IPS-18a (cell line): ENCODE measurements around the gene SH3D19.
"Not testable (repeated sequence)": the region's sequence is repeated elsewhere in the genome, so short reads cannot be mapped to it uniquely, and the experiment has no call there.

Experiments used
- H3K27ac ChIP-seq: one replicate; pipeline ENCODE4 v1.5.1; 2013; ENCODE audit warnings: low read length
- H3K27me3 ChIP-seq: one replicate; pipeline ENCODE4 v1.6.1; 2013; ENCODE audit warnings: mild to moderate bottlenecking, low read length; ENCODE audit not compliant: control insufficient read depth, insufficient read depth
- H3K36me3 ChIP-seq: one replicate; pipeline ENCODE4 v1.6.1; 2013; ENCODE audit warnings: low read depth, low read length; ENCODE audit not compliant: control insufficient read depth
- H3K4me1 ChIP-seq: one replicate; pipeline ENCODE4 v1.6.1; 2013; ENCODE audit warnings: low read depth, low read length; ENCODE audit not compliant: control insufficient read depth
- H3K4me3 ChIP-seq: one replicate; pipeline ENCODE4 v1.5.1; 2013; ENCODE audit warnings: low read length
- H3K9ac ChIP-seq: one replicate; pipeline ENCODE4 v1.6.1; 2013; ENCODE audit warnings: mild to moderate bottlenecking, low read length, moderate library complexity
- H3K9me3 ChIP-seq: one replicate; pipeline ENCODE4 v1.6.1; 2013; ENCODE audit warnings: low read depth, low read length; ENCODE audit not compliant: control insufficient read depth

The SH3D19 gene

GRCh38 chr4:151242305-151242704, 83.1 kb downstream of the SH3D19 start:
- Histone ChIP-seq H3K4me3 (no peak overlapping the region), H3K27ac (no peak overlapping the region), H3K4me1 (peaks cover 26% of the 10 kb centered on the region), H3K9ac (no peak overlapping the region), H3K9me3 (no peaks in the 10 kb centered on the region), H3K36me3 (no peaks in the 10 kb centered on the region), H3K27me3 (no peaks in the 10 kb centered on the region)

GRCh38 chr4:151239608-151240007, 85.8 kb downstream of the SH3D19 start:
- no peaks in the 10 kb centered on the region for H3K27me3 ChIP-seq
- H3K4me3 ChIP-seq = no peak overlapping the region
- H3K4me1 ChIP-seq = peaks cover 19% of the 10 kb centered on the region
- no peaks in the 10 kb centered on the region for H3K36me3 ChIP-seq
- H3K9me3 ChIP-seq = no peaks in the 10 kb centered on the region
- no peak overlapping the region for H3K27ac ChIP-seq
- no peak overlapping the region for H3K9ac ChIP-seq

GRCh38 chr4:151238477-151238876, 86.9 kb downstream of the SH3D19 start:
- H3K27me3 ChIP-seq = no peaks in the 10 kb centered on the region
- H3K9ac ChIP-seq = no peak overlapping the region
- H3K36me3 ChIP-seq = no peaks in the 10 kb centered on the region
- H3K27ac ChIP-seq = no peak overlapping the region
- peaks cover 14% of the 10 kb centered on the region for H3K4me1 ChIP-seq
- no peak overlapping the region for H3K4me3 ChIP-seq
- H3K9me3 ChIP-seq = no peaks in the 10 kb centered on the region

GRCh38 chr4:151236036-151236435, 89.4 kb downstream of the SH3D19 start:
- H3K27ac ChIP-seq = no peak overlapping the region
- no peak overlapping the region for H3K4me3 ChIP-seq
- no peak overlapping the region for H3K9ac ChIP-seq
- H3K4me1 ChIP-seq = no peaks in the 10 kb centered on the region
- H3K36me3 ChIP-seq = no peaks in the 10 kb centered on the region
- H3K27me3 ChIP-seq = no peaks in the 10 kb centered on the region
- no peaks in the 10 kb centered on the region for H3K9me3 ChIP-seq

- H3K9ac ChIP-seq, H3K4me3 ChIP-seq, H3K27ac ChIP-seq, H3K27me3 ChIP-seq, H3K36me3 ChIP-seq, H3K9me3 ChIP-seq, H3K4me1 ChIP-seq: not testable (repeated sequence)
Observed at GRCh38 chr4:151235373-151235772, 90.0 kb downstream of the SH3D19 start.

GRCh38 chr4:151233600-151233999, 91.8 kb downstream of the SH3D19 start:
- Histone ChIP-seq H3K9me3 (no peaks in the 10 kb centered on the region), H3K4me3 (no peak overlapping the region), H3K4me1 (no peaks in the 10 kb centered on the region), H3K36me3 (no peaks in the 10 kb centered on the region), H3K9ac (no peak overlapping the region), H3K27ac (no peak overlapping the region), H3K27me3 (no peaks in the 10 kb centered on the region)

GRCh38 chr4:151231915-151232595, 93.3 kb downstream of the SH3D19 start:
- H3K9me3 ChIP-seq = no peaks in the 10 kb centered on the region

GRCh38 chr4:151228189-151229119, 97.0 kb downstream of the SH3D19 start:
- Histone ChIP-seq H3K27me3 (no peaks in the 10 kb centered on the region), H3K4me3 (no peak overlapping the region), H3K4me1 (no peaks in the 10 kb centered on the region), H3K36me3 (no peaks in the 10 kb centered on the region), H3K9ac (no peak overlapping the region), H3K27ac (no peak overlapping the region), H3K9me3 (no peaks in the 10 kb centered on the region)

More at GRCh38 chr4:151231915-151232595, 93.3 kb downstream of the SH3D19 start:
- Histone ChIP-seq H3K27ac (no peak overlapping the region), H3K36me3 (no peaks in the 10 kb centered on the region), H3K4me1 (no peaks in the 10 kb centered on the region), H3K27me3 (no peaks in the 10 kb centered on the region), H3K9ac (no peak overlapping the region), H3K4me3 (no peak overlapping the region)

GRCh38 chr4:151227731-151228130, 97.7 kb downstream of the SH3D19 start:
- H3K4me1 ChIP-seq = no peaks in the 10 kb centered on the region
- H3K36me3 ChIP-seq = no peaks in the 10 kb centered on the region
- no peak overlapping the region for H3K27ac ChIP-seq
- no peak overlapping the region for H3K9ac ChIP-seq
- H3K4me3 ChIP-seq = no peak overlapping the region
- H3K9me3 ChIP-seq = no peaks in the 10 kb centered on the region
- no peaks in the 10 kb centered on the region for H3K27me3 ChIP-seq

- Histone ChIP-seq H3K36me3 (no peaks in the 10 kb centered on the region), H3K9me3 (no peaks in the 10 kb centered on the region), H3K4me3 (no peak overlapping the region), H3K27ac (no peak overlapping the region), H3K4me1 (no peaks in the 10 kb centered on the region), H3K27me3 (no peaks in the 10 kb centered on the region), H3K9ac (no peak overlapping the region)
Observed at GRCh38 chr4:151227172-151227571, 98.2 kb downstream of the SH3D19 start.

GRCh38 chr4:151226004-151226932, 99.1 kb downstream of the SH3D19 start:
- Histone ChIP-seq H3K9ac (no peak overlapping the region), H3K36me3 (no peaks in the 10 kb centered on the region), H3K27me3 (no peaks in the 10 kb centered on the region), H3K27ac (no peak overlapping the region), H3K4me3 (no peak overlapping the region), H3K4me1 (no peaks in the 10 kb centered on the region), H3K9me3 (no peaks in the 10 kb centered on the region)
